Central memory CD8-positive, alpha-beta T cell (primary cell): ENCODE data around the gene COL2A1.
A peak's percentile ranks its signal among the peaks of the same experiment; 100 is the strongest.

Experiments
- ATAC-seq: fragments of 150-1000 bp; cut with Tn5 transposase; replicated peaks from 2 replicates; pipeline ENCODE4 v1.10.0; 2022; ENCODE audit warnings: mild to moderate bottlenecking, moderate FRiP score, moderate number of reproducible peaks; ENCODE audit not compliant: poor library complexity, severe bottlenecking; ENCODE audit errors: extremely low read depth
- DNase-seq, 2 donors: peaks; one replicate each; pipeline ENCODE4 v3.0.0; 2021; ENCODE audit warnings: low spot score in 2 of 2
- H3K27ac Mint-ChIP-seq: one replicate; pipeline ENCODE4 v1.8.0; 2022; ENCODE audit warnings: low read depth, mild to moderate bottlenecking, moderate library complexity, mixed read lengths
- H3K27me3 Mint-ChIP-seq: one replicate; pipeline ENCODE4 v1.8.0; 2022; ENCODE audit warnings: mixed read lengths
- H3K36me3 Mint-ChIP-seq: one replicate; pipeline ENCODE4 v1.8.0; 2022; ENCODE audit warnings: mild to moderate bottlenecking, moderate library complexity, mixed read lengths; ENCODE audit not compliant: insufficient read depth
- H3K4me1 Mint-ChIP-seq: one replicate; pipeline ENCODE4 v1.8.0; 2022; ENCODE audit warnings: mixed read lengths
- H3K4me3 Mint-ChIP-seq: one replicate; pipeline ENCODE4 v1.8.0; 2022; ENCODE audit warnings: mild to moderate bottlenecking, moderate library complexity, mixed read lengths
- H3K9me3 Mint-ChIP-seq: one replicate; pipeline ENCODE4 v1.8.0; 2022; ENCODE audit warnings: mixed read lengths

Gene COL2A1

DNA sequence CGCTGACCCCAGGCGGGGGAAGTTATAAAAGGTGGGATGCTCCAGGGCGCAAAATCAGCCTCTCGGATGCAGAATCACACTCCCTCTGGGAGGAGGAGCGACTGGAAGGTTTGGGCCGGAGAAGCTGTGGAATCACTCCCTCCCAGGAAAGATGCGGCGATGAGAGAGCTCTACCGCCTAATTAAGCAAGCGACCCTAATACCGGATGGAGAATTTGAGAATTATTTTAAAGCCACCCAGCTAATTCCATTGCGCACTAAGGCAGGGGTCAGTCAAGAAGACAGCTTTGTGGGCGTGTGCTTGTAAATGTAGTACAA lies 1.9 kb downstream of the COL2A1 start:
- peak overlapping the region; percentile 73 for H3K4me3 Mint-ChIP-seq
- DNase-seq (no peak), ATAC-seq (no peak)
- peaks cover 94% of the 10 kb centered on the region for H3K27me3 Mint-ChIP-seq
- peak overlapping the region; percentile 59 for H3K27ac Mint-ChIP-seq
- peaks cover 34% of the 10 kb centered on the region for H3K4me1 Mint-ChIP-seq
- peaks cover 3% of the 10 kb centered on the region for H3K36me3 Mint-ChIP-seq
- H3K9me3 Mint-ChIP-seq: no peaks in the 10 kb centered on the region

DNA sequence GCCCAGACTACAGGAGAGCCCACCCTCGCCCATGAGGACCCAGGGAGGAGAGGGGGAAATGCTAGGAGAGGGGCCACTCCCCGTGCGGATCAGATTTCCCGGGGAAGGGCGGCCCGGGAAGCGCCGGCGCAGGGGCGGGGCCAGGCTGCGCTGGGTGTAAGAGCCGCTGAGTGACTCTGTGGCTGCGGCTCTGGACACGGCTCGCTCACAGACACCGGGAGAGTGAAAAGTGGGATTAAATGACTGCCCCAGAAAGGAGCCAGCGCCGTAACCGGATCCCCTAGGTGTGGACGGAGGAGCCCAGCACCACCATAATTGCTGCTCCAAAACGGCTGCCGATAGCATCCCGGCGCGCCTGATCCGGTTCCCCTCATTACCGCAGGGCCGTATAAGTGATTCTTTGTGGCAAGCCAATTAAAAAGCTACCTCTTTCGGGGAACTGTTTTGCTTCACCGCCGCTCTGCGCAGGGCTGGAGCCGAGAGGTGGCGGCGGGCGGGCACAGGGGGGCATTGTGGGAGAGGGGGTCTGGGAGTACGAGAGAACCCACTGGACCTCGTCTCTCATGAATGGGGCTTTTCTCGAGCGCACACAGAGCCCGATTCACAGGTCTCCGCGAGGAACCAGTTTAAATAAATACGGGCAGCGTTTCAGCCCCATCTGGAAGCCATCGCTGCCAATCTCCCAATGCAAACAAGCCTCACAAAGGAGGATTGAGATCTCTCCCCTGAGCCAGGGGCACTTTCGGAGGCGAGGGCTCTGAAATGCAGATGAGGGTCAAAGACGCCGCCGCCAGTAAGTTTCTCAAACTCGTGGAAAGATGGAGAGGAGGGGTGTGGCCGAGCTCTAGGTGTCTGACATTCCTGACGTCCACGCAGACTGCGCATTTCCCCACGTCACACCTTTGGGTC lies 2.5 kb downstream of the COL2A1 start:
- Mint-ChIP-seq H3K27ac (peak overlapping the region; percentile 59), H3K4me3 (peak overlapping the region; percentile 73), H3K4me1 (peaks cover 34% of the 10 kb centered on the region), H3K9me3 (no peaks in the 10 kb centered on the region), H3K36me3 (peaks cover 3% of the 10 kb centered on the region), H3K27me3 (peaks cover 94% of the 10 kb centered on the region)
- no peak for DNase-seq
- no peak for ATAC-seq

DNA sequence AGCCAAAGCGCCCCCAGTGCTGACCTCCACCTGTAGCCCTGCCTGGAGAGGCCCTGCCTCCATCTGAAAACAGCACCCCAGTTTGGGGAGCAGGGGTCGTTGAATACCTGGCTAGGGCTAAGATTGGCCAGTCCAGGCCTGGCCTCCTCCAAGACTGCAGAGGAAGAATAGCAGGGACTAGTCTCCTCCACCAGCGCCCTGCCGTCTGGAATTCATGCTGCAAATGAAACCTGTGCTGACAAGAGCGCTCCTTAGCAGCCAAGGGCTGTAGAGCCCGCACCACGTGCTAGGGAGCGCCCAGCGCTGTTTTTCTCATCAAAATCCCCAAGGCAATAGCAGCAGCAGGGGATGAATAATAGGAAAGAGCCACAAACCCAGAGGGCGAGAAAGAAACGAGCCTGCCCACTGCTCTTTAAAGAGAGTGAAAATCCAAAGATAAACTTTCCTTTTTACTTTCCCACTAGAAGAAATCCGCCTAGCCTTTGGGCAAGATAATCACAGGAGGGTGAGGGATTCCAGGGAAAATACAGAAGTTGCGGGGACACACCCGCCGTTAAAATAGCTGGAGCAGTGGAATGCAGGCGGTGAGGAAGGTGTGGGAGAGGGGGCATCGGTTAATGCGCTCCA lies 3.3 kb downstream of the COL2A1 start:
- DNase-seq (no peak), ATAC-seq (no peak)
- Mint-ChIP-seq H3K27ac (no peak overlapping the region), H3K4me1 (peaks cover 34% of the 10 kb centered on the region), H3K4me3 (peak overlapping the region; percentile 73), H3K9me3 (no peaks in the 10 kb centered on the region), H3K27me3 (peaks cover 87% of the 10 kb centered on the region), H3K36me3 (peaks cover 3% of the 10 kb centered on the region)

DNA sequence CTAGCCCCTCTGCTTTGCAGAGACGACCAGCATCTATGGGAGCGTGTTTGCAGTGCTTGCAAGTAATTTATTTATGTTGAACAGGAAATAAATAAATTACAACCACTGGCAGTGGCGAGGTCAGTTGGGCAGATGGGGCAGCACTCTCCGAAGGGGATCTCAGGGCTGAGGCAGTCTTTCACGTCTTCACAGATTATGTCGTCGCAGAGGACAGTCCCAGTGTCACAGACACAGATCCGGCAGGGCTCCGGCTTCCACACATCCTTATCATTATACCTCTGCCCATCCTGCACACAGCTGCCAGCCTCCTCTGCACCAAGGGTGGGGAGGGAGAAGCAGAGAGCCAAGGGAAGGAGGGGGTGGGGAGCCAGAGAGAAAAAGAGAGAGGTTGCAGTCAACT lies 4.5 kb downstream of the COL2A1 start:
- H3K27ac Mint-ChIP-seq: no peak overlapping the region
- ATAC-seq (no peak), DNase-seq (no peak)
- H3K27me3 Mint-ChIP-seq: peaks cover 87% of the 10 kb centered on the region
- no peak overlapping the region for H3K4me3 Mint-ChIP-seq
- H3K36me3 Mint-ChIP-seq: peaks cover 3% of the 10 kb centered on the region
- H3K4me1 Mint-ChIP-seq: peaks cover 29% of the 10 kb centered on the region
- H3K9me3 Mint-ChIP-seq: no peaks in the 10 kb centered on the region

DNA sequence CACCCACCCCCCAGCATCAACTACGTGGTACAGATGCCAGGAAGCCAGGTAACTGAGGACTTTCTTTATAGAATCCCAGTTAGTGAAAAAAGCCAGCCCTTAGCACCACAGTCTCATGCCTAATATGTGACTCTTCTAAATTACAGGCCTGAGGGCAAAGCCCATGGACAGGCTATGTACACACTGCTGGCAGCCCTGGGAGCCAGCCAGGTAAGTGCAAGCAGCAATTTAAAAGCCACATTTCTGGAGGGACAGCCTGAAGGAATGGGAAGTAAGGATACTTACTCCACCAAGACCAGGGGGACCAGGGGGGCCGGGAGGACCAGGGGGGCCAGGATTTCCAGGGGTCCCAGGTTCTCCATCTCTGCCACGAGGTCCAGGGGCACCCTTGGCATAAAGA lies 7.0 kb downstream of the COL2A1 start:
- Mint-ChIP-seq H3K4me3 (no peak overlapping the region), H3K27ac (no peak overlapping the region), H3K4me1 (peaks cover 16% of the 10 kb centered on the region), H3K36me3 (peaks cover 3% of the 10 kb centered on the region), H3K27me3 (peaks cover 82% of the 10 kb centered on the region), H3K9me3 (no peaks in the 10 kb centered on the region)
- ATAC-seq (no peak), DNase-seq (no peak)

DNA sequence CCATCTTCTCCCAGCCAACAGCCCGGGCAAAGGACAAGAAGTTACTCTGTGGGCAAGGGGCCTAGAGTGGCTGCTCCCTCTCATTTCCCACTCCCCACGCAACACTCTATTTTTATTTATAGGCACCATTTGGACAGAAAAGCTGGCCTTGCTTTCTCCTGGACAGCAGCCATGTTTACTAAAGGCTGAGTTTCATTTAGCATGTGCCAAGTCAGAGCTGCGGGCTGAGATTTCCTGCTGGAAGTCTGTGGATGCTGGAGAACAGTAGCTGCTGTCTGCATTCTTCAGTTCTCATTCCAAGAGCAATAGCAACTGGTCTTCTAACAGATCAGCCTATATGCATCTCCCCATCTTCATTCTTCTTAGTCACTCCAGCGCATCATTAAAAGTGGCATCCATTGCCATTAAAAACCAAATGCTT lies 8.3 kb downstream of the COL2A1 start:
- peaks cover 4% of the 10 kb centered on the region for H3K4me1 Mint-ChIP-seq
- H3K27ac Mint-ChIP-seq: no peak overlapping the region
- H3K27me3 Mint-ChIP-seq: peaks cover 69% of the 10 kb centered on the region
- ATAC-seq: no peak
- no peaks in the 10 kb centered on the region for H3K9me3 Mint-ChIP-seq
- H3K36me3 Mint-ChIP-seq: peaks cover 1% of the 10 kb centered on the region
- no peak overlapping the region for H3K4me3 Mint-ChIP-seq
- DNase-seq: no peak

DNA sequence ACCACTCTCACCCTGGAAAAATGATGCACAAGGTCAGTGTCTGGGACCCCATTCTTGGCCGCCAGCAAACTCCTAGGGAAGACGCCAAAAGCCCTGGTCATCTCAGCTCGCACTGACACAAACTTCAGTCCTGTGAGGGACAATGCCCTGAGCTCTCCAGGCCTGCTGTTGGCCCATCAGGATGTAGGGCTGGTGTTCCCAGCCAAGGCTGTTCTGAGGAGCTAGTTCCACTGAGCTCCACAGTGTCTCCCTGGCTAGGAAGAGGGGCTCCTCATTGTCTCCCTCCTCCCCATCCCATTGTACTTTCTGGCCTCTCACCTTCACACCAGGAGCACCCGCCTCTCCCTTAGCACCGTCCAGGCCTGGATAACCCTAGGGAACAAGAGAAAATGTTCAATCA lies 10.8 kb downstream of the COL2A1 start:
- Mint-ChIP-seq H3K4me3 (no peak overlapping the region), H3K36me3 (no peaks in the 10 kb centered on the region), H3K27me3 (peaks cover 44% of the 10 kb centered on the region), H3K4me1 (peaks cover 18% of the 10 kb centered on the region), H3K27ac (no peak overlapping the region), H3K9me3 (no peaks in the 10 kb centered on the region)
- ATAC-seq (no peak), DNase-seq (no peak)

DNA sequence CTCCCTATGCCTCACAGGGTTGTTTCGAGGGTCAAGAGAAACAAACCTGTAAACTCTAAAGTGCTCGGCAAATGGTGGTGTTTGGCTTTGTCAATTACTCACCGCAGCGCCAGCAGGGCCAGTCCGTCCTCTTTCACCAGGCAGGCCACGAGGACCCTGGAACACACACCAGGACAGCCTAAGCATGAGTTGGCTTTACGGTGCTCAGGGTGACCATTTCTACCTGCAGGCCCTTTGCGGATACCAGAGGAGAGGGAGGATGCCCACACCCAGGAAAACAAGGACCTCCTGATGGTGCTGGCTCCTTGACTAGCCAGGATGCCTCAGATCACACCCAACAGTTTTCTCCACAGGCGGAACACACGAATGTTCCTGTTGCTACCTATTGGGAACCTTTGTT lies 11.5 kb downstream of the COL2A1 start:
- Mint-ChIP-seq H3K9me3 (no peaks in the 10 kb centered on the region), H3K27ac (no peak overlapping the region), H3K4me1 (peaks cover 18% of the 10 kb centered on the region), H3K27me3 (peaks cover 37% of the 10 kb centered on the region), H3K36me3 (no peaks in the 10 kb centered on the region), H3K4me3 (no peak overlapping the region)
- no peak for ATAC-seq
- no peak for DNase-seq

DNA sequence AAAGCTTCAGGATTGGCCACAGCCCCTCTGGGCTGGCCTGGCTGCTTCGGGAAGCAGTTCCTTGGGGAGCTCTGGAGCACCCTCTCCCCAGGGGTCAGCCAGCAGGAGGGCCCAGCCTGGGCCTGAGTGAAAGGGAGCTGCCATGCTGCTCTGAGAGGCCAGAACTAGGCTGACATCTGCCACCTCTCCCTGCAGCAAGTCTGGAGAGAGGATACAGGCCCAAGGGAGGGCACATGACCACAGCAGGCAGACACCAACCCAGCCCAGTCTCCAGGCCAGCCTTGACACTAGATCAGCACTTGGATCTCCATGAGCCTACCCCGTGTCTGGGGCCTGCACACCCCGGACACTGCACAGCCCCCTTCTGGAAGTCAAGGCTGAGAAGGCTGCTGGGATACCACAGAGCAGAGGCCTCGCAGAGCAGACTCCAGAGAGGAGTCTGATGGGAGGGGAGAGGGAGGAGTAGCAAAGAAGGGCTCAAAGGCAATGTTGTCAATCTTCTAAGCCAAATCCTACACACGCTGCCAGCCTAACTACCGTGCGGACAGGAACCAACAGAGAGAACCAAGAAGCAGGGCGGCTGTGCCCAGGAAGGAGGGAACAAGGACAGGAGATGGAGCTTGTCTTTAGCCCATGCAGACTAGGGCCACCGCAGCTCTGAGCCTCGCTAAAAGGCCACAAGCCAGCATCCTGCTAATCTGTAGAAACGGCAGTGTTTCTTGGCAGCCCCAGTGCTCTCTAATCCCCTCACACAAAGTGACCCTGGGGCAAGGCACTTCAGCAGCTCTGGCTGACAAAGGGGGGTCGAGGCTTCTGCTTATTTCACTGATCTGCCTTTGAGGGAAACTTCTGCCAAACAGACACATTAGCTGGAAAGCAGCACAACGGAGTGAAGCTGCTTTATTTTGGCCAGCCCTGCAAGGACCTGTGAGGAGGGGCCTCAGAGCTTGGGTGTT lies 12.9 kb downstream of the COL2A1 start:
- ATAC-seq (no peak), DNase-seq (no peak)
- H3K36me3 Mint-ChIP-seq: no peaks in the 10 kb centered on the region
- H3K4me1 Mint-ChIP-seq: peaks cover 18% of the 10 kb centered on the region
- H3K27ac Mint-ChIP-seq: no peak overlapping the region
- H3K9me3 Mint-ChIP-seq: no peaks in the 10 kb centered on the region
- H3K27me3 Mint-ChIP-seq: peaks cover 26% of the 10 kb centered on the region
- H3K4me3 Mint-ChIP-seq: no peak overlapping the region

DNA sequence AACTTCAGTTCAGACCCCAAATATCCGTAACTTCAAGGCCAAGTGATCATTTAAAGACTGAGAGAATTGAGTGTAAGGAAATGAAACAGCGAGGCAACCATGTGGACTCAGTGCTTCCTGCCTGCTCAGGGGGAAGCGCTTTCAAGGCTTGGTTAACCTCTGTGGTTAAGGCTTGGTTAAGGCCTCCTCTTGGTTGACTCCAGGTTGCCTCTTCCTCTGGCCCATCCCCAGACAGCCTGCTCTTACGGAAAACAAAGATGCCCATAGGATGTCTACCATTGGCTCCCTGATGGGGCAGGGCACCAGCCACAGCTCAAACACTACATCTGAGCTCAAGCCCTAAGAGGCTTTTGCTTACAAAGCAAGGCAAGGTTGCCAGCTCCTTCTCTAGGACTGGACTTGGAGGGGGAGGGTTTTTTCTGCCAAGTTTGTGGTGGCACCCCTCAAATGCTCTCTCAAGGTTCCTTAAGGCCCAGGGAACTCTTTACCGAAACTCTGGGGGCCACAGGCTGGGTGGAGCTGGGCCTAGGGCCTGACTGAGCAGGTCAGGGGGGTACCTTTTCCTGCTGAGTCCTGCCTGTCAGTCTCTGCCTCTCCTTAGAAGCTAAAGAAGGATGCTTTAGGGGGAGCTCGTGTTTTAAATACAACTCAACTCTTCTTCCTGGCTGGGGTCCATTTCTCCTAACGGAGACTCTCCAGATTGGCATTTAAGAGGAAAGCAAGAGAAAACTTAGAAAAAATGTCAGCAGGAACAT lies 13.7 kb downstream of the COL2A1 start:
- H3K9me3 Mint-ChIP-seq: no peaks in the 10 kb centered on the region
- ATAC-seq: peak; percentile 93
- DNase-seq: peak in 1 of 2 donors; percentile 44
- H3K4me3 Mint-ChIP-seq: no peak overlapping the region
- peaks cover 21% of the 10 kb centered on the region for H3K27me3 Mint-ChIP-seq
- no peak overlapping the region for H3K27ac Mint-ChIP-seq
- H3K36me3 Mint-ChIP-seq: no peaks in the 10 kb centered on the region
- peaks cover 18% of the 10 kb centered on the region for H3K4me1 Mint-ChIP-seq

DNA sequence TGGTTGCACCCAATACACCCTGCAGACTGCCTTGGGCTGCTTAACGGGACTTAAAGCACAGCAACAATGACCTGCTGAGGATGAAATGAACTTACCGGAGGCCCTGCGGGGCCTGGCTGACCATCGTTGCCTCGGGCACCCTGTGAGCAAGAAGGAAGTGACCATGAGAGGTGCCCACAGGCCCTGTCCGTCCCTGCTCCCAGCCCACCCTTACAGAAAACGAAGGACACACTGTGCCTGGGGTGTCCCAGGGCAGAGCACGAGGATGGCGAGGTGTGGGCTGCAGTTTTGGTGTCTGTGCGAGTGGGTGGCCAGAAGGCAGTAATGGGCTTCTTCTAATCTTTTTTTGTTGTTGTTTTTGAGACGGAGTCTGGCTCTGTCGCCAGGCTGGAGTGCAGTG lies 14.6 kb downstream of the COL2A1 start:
- ATAC-seq: no peak

DNA sequence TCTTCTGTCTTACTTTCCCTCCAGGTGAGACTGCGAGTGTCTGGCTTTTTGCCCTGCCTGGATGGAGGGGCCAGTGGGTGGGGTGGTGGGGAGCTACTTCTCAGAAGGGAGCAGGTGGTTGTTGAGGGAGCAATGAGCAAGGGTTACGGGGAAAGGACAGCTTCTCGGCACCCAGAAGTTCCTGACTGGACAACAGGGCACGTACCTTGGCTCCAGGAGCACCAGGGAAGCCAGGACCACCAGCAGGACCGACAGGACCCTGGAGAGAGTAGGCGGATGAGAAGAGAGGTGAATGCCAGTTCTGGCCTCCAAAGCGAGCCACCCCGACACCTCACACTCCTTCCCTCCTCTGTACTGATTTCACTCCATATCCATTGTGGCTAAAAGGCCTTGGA lies 15.3 kb downstream of the COL2A1 start:
- Mint-ChIP-seq H3K27me3 (peaks cover 6% of the 10 kb centered on the region), H3K36me3 (no peaks in the 10 kb centered on the region), H3K9me3 (no peaks in the 10 kb centered on the region), H3K4me1 (peaks cover 18% of the 10 kb centered on the region), H3K4me3 (no peak overlapping the region), H3K27ac (no peak overlapping the region)
- DNase-seq: no peak
- ATAC-seq: no peak

More for the DNA sequence above, 14.6 kb downstream of the COL2A1 start:
- no peaks in the 10 kb centered on the region for H3K9me3 Mint-ChIP-seq
- peaks cover 18% of the 10 kb centered on the region for H3K4me1 Mint-ChIP-seq
- DNase-seq: no peak
- H3K27ac Mint-ChIP-seq: no peak overlapping the region
- peaks cover 13% of the 10 kb centered on the region for H3K27me3 Mint-ChIP-seq
- no peaks in the 10 kb centered on the region for H3K36me3 Mint-ChIP-seq
- H3K4me3 Mint-ChIP-seq: no peak overlapping the region
